ENCODE measurements around the gene ENOX1. TPM values are rescaled to one million over a fixed set of nuclear protein-coding genes. Genes with fewer than 3 reads are reported as not detected.

The ENOX1 gene
- polyA plus RNA-seq, 1 donor (not counting 4 experiments of a cell fraction or from before 2014, with no cell fraction given) = 1.1 TPM

- Histone ChIP-seq H4K20me1 (ENCODE audit: control insufficient read depth, extremely low read depth, insufficient read depth, low read length) (no peaks in the 10 kb centered on the region), H3K9ac (ENCODE audit: control insufficient read depth, extremely low read depth, insufficient read depth, low read length) (no peak overlapping the region), H3K27me3 (ENCODE audit: control insufficient read depth, extremely low read depth, insufficient read depth, low read length) (no peaks in the 10 kb centered on the region), H3K27ac (ENCODE audit: control insufficient read depth, insufficient read depth, low read length) (no peak overlapping the region), H3K36me3 (ENCODE audit: control insufficient read depth in 2 of 2, extremely low read depth in 1 of 2, insufficient read depth in 2 of 2, low read length in 2 of 2) (no peaks in the 10 kb centered on the region), H3K4me2 (ENCODE audit: control insufficient read depth, extremely low read depth, insufficient read depth, low read depth, low read length) (no peak overlapping the region), H2AFZ (ENCODE audit: control insufficient read depth, low read length) (no peak overlapping the region), H3K4me3 (ENCODE audit: control insufficient read depth in 2 of 3, extremely low read depth in 1 of 3, insufficient read depth in 2 of 3, low read depth in 1 of 3, low read length in 3 of 3) (no peak overlapping the region), H3K79me2 (ENCODE audit: control insufficient read depth, insufficient read depth, low read length) (no peaks in the 10 kb centered on the region), H3K9me3 (ENCODE audit: control insufficient read depth, low read depth, low read length) (no peaks in the 10 kb centered on the region), H3K9me1 (ENCODE audit: control insufficient read depth, extremely low read depth, insufficient read depth, low read length) (no peaks in the 10 kb centered on the region), H3K4me1 (ENCODE audit: control insufficient read depth, extremely low read depth, insufficient read depth, low read length) (no peaks in the 10 kb centered on the region)
- dilution Hi-C loops (cut with MboI; ENCODE audit: extremely low pct_ligation_motif_present, low sequenced_read_pairs) = no loop called here
- FAIRE-seq (no peak), DNase-seq (ENCODE audit: low read depth, low spot score) (no peak)
- TF ChIP-seq EZH2 (IDR thresholded peaks at IDR 0.05; ENCODE audit: low read length) (no peak), CTCF (optimal IDR thresholded peaks at IDR 0.05 in 1 of 3, IDR thresholded peaks at IDR 0.05 in 1 of 3, conservative IDR thresholded peaks at IDR 0.05 in 1 of 3; ENCODE audit: extremely low read depth in 1 of 3, insufficient read depth in 2 of 3, low read length in 3 of 3) (no peak)
These were observed 302.8 kb downstream of the ENOX1 start for GRCh38 chr13:43483930-43484329.

GRCh38 chr13:43482641-43483040 lies 304.1 kb downstream of the ENOX1 start:
- H4K20me1 ChIP-seq (ENCODE audit: control insufficient read depth, extremely low read depth, insufficient read depth, low read length) = no peaks in the 10 kb centered on the region
- H3K9me1 ChIP-seq (ENCODE audit: control insufficient read depth, extremely low read depth, insufficient read depth, low read length) = no peaks in the 10 kb centered on the region
- FAIRE-seq = no peak
- no peaks in the 10 kb centered on the region for H3K27me3 ChIP-seq (ENCODE audit: control insufficient read depth, extremely low read depth, insufficient read depth, low read length)
- H3K36me3 ChIP-seq (ENCODE audit: control insufficient read depth in 2 of 2, extremely low read depth in 1 of 2, insufficient read depth in 2 of 2, low read length in 2 of 2) = no peaks in the 10 kb centered on the region
- H3K27ac ChIP-seq (ENCODE audit: control insufficient read depth, insufficient read depth, low read length) = no peak overlapping the region
- no peak overlapping the region for H3K4me2 ChIP-seq (ENCODE audit: control insufficient read depth, extremely low read depth, insufficient read depth, low read depth, low read length)
- DNase-seq (ENCODE audit: low read depth, low spot score) = no peak
- no peak overlapping the region for H2AFZ ChIP-seq (ENCODE audit: control insufficient read depth, low read length)
- dilution Hi-C loops (cut with MboI; ENCODE audit: extremely low pct_ligation_motif_present, low sequenced_read_pairs) = no loop called here
- H3K79me2 ChIP-seq (ENCODE audit: control insufficient read depth, insufficient read depth, low read length) = no peaks in the 10 kb centered on the region
- TF ChIP-seq CTCF (optimal IDR thresholded peaks at IDR 0.05 in 1 of 3, IDR thresholded peaks at IDR 0.05 in 1 of 3, conservative IDR thresholded peaks at IDR 0.05 in 1 of 3; ENCODE audit: extremely low read depth in 1 of 3, insufficient read depth in 2 of 3, low read length in 3 of 3) (no peak), EZH2 (IDR thresholded peaks at IDR 0.05; ENCODE audit: low read length) (no peak)
- H3K4me3 ChIP-seq (ENCODE audit: control insufficient read depth in 2 of 3, extremely low read depth in 1 of 3, insufficient read depth in 2 of 3, low read depth in 1 of 3, low read length in 3 of 3) = no peak overlapping the region
- no peak overlapping the region for H3K9ac ChIP-seq (ENCODE audit: control insufficient read depth, extremely low read depth, insufficient read depth, low read length)
- H3K4me1 ChIP-seq (ENCODE audit: control insufficient read depth, extremely low read depth, insufficient read depth, low read length) = no peaks in the 10 kb centered on the region
- H3K9me3 ChIP-seq (ENCODE audit: control insufficient read depth, low read depth, low read length) = no peaks in the 10 kb centered on the region

Data from keratinocyte (primary cell).